Measurements from ENCODE around the gene ZDHHC16.

GRCh38 chr10:97445722-97446639 is at the start of gene ZDHHC16, which contains the start of gene EXOSC1:
- TF ChIP-seq, protein P1, sequence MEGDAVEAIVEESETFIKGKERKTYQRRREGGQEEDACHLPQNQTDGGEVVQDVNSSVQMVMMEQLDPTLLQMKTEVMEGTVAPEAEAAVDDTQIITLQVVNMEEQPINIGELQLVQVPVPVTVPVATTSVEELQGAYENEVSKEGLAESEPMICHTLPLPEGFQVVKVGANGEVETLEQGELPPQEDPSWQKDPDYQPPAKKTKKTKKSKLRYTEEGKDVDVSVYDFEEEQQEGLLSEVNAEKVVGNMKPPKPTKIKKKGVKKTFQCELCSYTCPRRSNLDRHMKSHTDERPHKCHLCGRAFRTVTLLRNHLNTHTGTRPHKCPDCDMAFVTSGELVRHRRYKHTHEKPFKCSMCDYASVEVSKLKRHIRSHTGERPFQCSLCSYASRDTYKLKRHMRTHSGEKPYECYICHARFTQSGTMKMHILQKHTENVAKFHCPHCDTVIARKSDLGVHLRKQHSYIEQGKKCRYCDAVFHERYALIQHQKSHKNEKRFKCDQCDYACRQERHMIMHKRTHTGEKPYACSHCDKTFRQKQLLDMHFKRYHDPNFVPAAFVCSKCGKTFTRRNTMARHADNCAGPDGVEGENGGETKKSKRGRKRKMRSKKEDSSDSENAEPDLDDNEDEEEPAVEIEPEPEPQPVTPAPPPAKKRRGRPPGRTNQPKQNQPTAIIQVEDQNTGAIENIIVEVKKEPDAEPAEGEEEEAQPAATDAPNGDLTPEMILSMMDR (IDR thresholded peaks at IDR 0.05 in 4 of 5, conservative IDR thresholded peaks at IDR 0.05 in 1 of 5): peak in 1 of 5 experiments; percentile 14
- TF ChIP-seq POLR2A (IDR thresholded peaks at IDR 0.05): peak; percentile 50 to 57
